HG03460 (cell line): Measurements from ENCODE around the gene CCDC136.
A peak's percentile ranks its signal among the peaks of the same experiment; 100 is the strongest.

Experiments
- ATAC-seq: cut with Tn5 transposase; IDR thresholded peaks from one replicate; pipeline ENCODE4 v1.9.1; 2021; ENCODE audit not compliant: unreplicated experiment

CCDC136 gene

GRCh38 chr7:128791121-128791971, at the start of gene CCDC136:
TSS of gene CCDC136 (plus strand) at chr7:128791968. CDS start at chr7:128792412, 444 bp downstream.
- ATAC-seq: peak; percentile 80

GRCh38 chr7:128742206-128742605, 49.6 kb upstream of the CCDC136 start:
- no peak for ATAC-seq

GRCh38 chr7:128743112-128743772, 48.5 kb upstream of the CCDC136 start:
- no peak for ATAC-seq

GRCh38 chr7:128744366-128744905, 47.3 kb upstream of the CCDC136 start:
- ATAC-seq: no peak

- ATAC-seq: no peak
These were observed 46.1 kb upstream of the CCDC136 start for GRCh38 chr7:128745706-128746105.

- ATAC-seq: no peak
These were observed 44.3 kb upstream of the CCDC136 start for GRCh38 chr7:128747327-128748079.

- no peak for ATAC-seq
These were observed 39.5 kb upstream of the CCDC136 start for GRCh38 chr7:128752251-128752650.

- no peak for ATAC-seq
These were observed 36.5 kb upstream of the CCDC136 start for GRCh38 chr7:128755075-128755818.

GRCh38 chr7:128755819-128756476, 35.8 kb upstream of the CCDC136 start:
- ATAC-seq: no peak

- no peak for ATAC-seq
These were observed 34.6 kb upstream of the CCDC136 start for GRCh38 chr7:128757203-128757602.

- no peak for ATAC-seq
These were observed 33.2 kb upstream of the CCDC136 start for GRCh38 chr7:128758553-128758952.

- ATAC-seq: no peak
These were observed 32.5 kb upstream of the CCDC136 start for GRCh38 chr7:128759242-128759641.

- no peak for ATAC-seq
These were observed 28.2 kb upstream of the CCDC136 start for GRCh38 chr7:128763541-128763940.

GRCh38 chr7:128767475-128768110, 24.2 kb upstream of the CCDC136 start:
- ATAC-seq: no peak

GRCh38 chr7:128770233-128770632, 21.5 kb upstream of the CCDC136 start:
- ATAC-seq: no peak

- ATAC-seq: no peak
These were observed 18.2 kb upstream of the CCDC136 start for GRCh38 chr7:128773604-128774003.

GRCh38 chr7:128774029-128774689, 17.6 kb upstream of the CCDC136 start:
- no peak for ATAC-seq

GRCh38 chr7:128774921-128775320, 16.8 kb upstream of the CCDC136 start:
- no peak for ATAC-seq
